Stimulated activated CD4-positive, alpha-beta T cell treated with anti-CD3 and anti-CD28 coated beads, Interleukin-1b, Interleukin-23, amount 100 ng/mL, for 4 hours (primary cell): ENCODE measurements around the gene GNMT.
"Not testable (repeated sequence)": the region's sequence is repeated elsewhere in the genome, so short reads cannot be mapped to it uniquely, and the experiment has no call there.

Source experiments
- DNase-seq, 2 donors: peaks; one replicate each; pipeline ENCODE4 v3.0.0-alpha.2; 2020; ENCODE audit warnings: low read depth in 2 of 2

GNMT gene

GRCh38 chr6:42941356-42941755 lies 19.2 kb upstream of the GNMT start:
- DNase-seq: not testable (repeated sequence)

GRCh38 chr6:42942444-42942843 lies 18.1 kb upstream of the GNMT start:
- no peak for DNase-seq

- DNase-seq: no peak
Observed at GRCh38 chr6:42947950-42948349, 12.6 kb upstream of the GNMT start.

GRCh38 chr6:42952389-42952788 lies 8.2 kb upstream of the GNMT start:
- no peak for DNase-seq

- not testable (repeated sequence) for DNase-seq
Observed at GRCh38 chr6:42954405-42954804, 6.1 kb upstream of the GNMT start.

GRCh38 chr6:42958125-42958524 lies 2.4 kb upstream of the GNMT start:
- DNase-seq: no peak

GRCh38 chr6:42959917-42960242 lies 674 bp upstream of the GNMT start:
- no peak for DNase-seq

- no peak for DNase-seq
Observed at GRCh38 chr6:42961020-42961470, 491 bp downstream of the GNMT start.

GRCh38 chr6:42962096-42962495 lies 1.5 kb downstream of the GNMT start:
- DNase-seq: no peak

GRCh38 chr6:42962502-42963178 lies 2.1 kb downstream of the GNMT start:
- DNase-seq: no peak

- DNase-seq: no peak
Observed at GRCh38 chr6:42963179-42963854, 2.8 kb downstream of the GNMT start.

- no peak for DNase-seq
Observed at GRCh38 chr6:42963855-42964605, 3.5 kb downstream of the GNMT start.

GRCh38 chr6:42966571-42966970 lies 6.0 kb downstream of the GNMT start:
- DNase-seq: no peak

- no peak for DNase-seq
Observed at GRCh38 chr6:42967228-42967627, 6.7 kb downstream of the GNMT start.

- no peak for DNase-seq
Observed at GRCh38 chr6:42968126-42968701, 7.7 kb downstream of the GNMT start.

GRCh38 chr6:42968783-42969182 lies 8.2 kb downstream of the GNMT start:
- no peak for DNase-seq

- no peak for DNase-seq
Observed at GRCh38 chr6:42969431-42969830, 8.9 kb downstream of the GNMT start.

GRCh38 chr6:42969934-42970333 lies 9.4 kb downstream of the GNMT start:
- DNase-seq: no peak

- no peak for DNase-seq
Observed at GRCh38 chr6:42970871-42971612, 10.5 kb downstream of the GNMT start.

- no peak for DNase-seq
Observed at GRCh38 chr6:42971746-42972327, 11.3 kb downstream of the GNMT start.

- no peak for DNase-seq
Observed at GRCh38 chr6:42973926-42974325, 13.4 kb downstream of the GNMT start.
